Smooth muscle cell (in vitro differentiated cells): ENCODE results near the gene GSK3B. TPM values are rescaled to one million over a fixed set of nuclear protein-coding genes. Genes with fewer than 3 reads are reported as not detected.

Experiments
- DNase-seq: peaks from one replicate; lab custom pipeline; 2025; ENCODE audit not compliant: unreplicated experiment; lab: John Stamatoyannopoulos, UW
- H2AFZ ChIP-seq: fragments of 200-600 bp; sonication (generic); 2 replicates; pipeline ENCODE4 v1.6.0; 2016; ENCODE audit warnings: antibody characterized with exemption, low read depth, mild to moderate bottlenecking
- H3F3A ChIP-seq: fragments of 200-600 bp; sonication (generic); 2 replicates; pipeline ENCODE4 v1.6.0; 2017; ENCODE audit warnings: antibody characterized with exemption, low read depth
- H3K27ac ChIP-seq: fragments of 200-600 bp; sonication (generic); 2 replicates; pipeline ENCODE4 v1.5.1; 2016; ENCODE audit warnings: low read depth, mild to moderate bottlenecking
- H3K27me3 ChIP-seq: fragments of 200-600 bp; sonication (generic); 2 replicates; pipeline ENCODE4 v1.6.1; 2016; ENCODE audit warnings: low read depth, mild to moderate bottlenecking
- H3K36me3 ChIP-seq: fragments of 200-600 bp; sonication (generic); 2 replicates; pipeline ENCODE4 v1.5.1; 2016; ENCODE audit warnings: low read depth
- H3K4me1 ChIP-seq: fragments of 200-600 bp; sonication (generic); 2 replicates; pipeline ENCODE4 v1.5.1; 2016; ENCODE audit warnings: low read depth
- H3K4me2 ChIP-seq: fragments of 200-600 bp; sonication (generic); 2 replicates; pipeline ENCODE4 v1.6.0; 2016; ENCODE audit warnings: mild to moderate bottlenecking
- H3K4me3 ChIP-seq: fragments of 200-600 bp; sonication (generic); 2 replicates; pipeline ENCODE4 v1.5.1; 2016; ENCODE audit warnings: mild to moderate bottlenecking
- H3K79me2 ChIP-seq: fragments of 200-600 bp; sonication (generic); 2 replicates; pipeline ENCODE4 v1.6.0; 2016; ENCODE audit warnings: low read depth, mild to moderate bottlenecking
- H3K9ac ChIP-seq: fragments of 200-600 bp; sonication (generic); 2 replicates; pipeline ENCODE4 v1.6.0; 2016; ENCODE audit warnings: low read depth
- H3K9me3 ChIP-seq: fragments of 200-600 bp; sonication (generic); replicated peaks from 2 replicates; pipeline ENCODE4 v1.5.1; 2016; ENCODE audit warnings: low read depth
- H4K20me1 ChIP-seq: fragments of 200-600 bp; sonication (generic); 2 replicates; pipeline ENCODE4 v1.6.0; 2016; ENCODE audit warnings: low read depth
- WGBS: methylation state at CpG from one replicate; pipeline ENCODE4 v1.1.7; 2016; ENCODE audit warnings: low lambda C conversion rate; 5-methylcytosine and 5-hydroxymethylcytosine counted together
- polyA plus RNA-seq: library from polyadenylated mRNA; unstranded; fragments of >200 nt; fragmentation: Nextera tagmentation; extraction: Ambion mirVana; gene quantifications from 2 replicates; pipeline ENCODE4 v1.2.1, GENCODE V29; 2016
- total RNA-seq: library from RNA; depleted of rRNA; stranded (reverse); fragments of >200 nt; gene quantifications from 2 replicates; pipeline ENCODE4 v1.2.3, GENCODE V29; 2014
- TF ChIP-seq, protein P1 (sequence below): fragments of 200-600 bp; sonication (generic); IDR thresholded peaks from 2 replicates; pipeline ENCODE4 v1.5.1; 2017; ENCODE audit warnings: borderline replicate concordance, mild to moderate bottlenecking, antibody characterized with exemption; ENCODE audit not compliant: insufficient read depth, poor library complexity, severe bottlenecking

The GSK3B gene
- total and polyA plus RNA-seq, 2 experiments from 2014 or later: 27.3 to 61.8 TPM

DNA sequence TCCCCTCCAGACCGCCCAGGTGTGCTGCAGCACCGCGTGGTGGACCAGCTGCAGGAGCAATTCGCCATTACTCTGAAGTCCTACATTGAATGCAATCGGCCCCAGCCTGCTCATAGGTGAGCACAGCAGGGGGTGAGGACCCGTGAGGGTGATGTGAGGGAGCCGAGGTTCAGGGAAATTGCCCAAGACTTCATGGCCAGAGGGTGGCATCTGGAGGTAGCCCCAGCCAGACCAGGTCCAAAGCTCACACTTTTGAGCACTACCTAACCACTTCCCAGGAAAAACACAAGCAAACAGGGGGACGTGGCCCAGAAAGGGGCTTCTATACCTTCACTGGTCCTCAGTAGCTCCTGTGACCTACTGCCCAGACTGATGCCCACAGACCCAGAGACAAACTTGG, 278.5 kb downstream of the GSK3B start:
- H3K4me1 ChIP-seq: no peaks in the 10 kb centered on the region
- TF ChIP-seq, protein P1, sequence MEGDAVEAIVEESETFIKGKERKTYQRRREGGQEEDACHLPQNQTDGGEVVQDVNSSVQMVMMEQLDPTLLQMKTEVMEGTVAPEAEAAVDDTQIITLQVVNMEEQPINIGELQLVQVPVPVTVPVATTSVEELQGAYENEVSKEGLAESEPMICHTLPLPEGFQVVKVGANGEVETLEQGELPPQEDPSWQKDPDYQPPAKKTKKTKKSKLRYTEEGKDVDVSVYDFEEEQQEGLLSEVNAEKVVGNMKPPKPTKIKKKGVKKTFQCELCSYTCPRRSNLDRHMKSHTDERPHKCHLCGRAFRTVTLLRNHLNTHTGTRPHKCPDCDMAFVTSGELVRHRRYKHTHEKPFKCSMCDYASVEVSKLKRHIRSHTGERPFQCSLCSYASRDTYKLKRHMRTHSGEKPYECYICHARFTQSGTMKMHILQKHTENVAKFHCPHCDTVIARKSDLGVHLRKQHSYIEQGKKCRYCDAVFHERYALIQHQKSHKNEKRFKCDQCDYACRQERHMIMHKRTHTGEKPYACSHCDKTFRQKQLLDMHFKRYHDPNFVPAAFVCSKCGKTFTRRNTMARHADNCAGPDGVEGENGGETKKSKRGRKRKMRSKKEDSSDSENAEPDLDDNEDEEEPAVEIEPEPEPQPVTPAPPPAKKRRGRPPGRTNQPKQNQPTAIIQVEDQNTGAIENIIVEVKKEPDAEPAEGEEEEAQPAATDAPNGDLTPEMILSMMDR: no peak
- H4K20me1 ChIP-seq: no peaks in the 10 kb centered on the region
- H3K27ac ChIP-seq: no peak overlapping the region
- no peaks in the 10 kb centered on the region for H3F3A ChIP-seq
- H3K27me3 ChIP-seq: no peaks in the 10 kb centered on the region
- H3K9me3 ChIP-seq: no peaks in the 10 kb centered on the region
- 90% methylated on average over 8 of the region's 8 CpGs for WGBS
- H3K4me3 ChIP-seq: no peak overlapping the region
- H3K36me3 ChIP-seq: no peaks in the 10 kb centered on the region
- no peak for DNase-seq
- no peak overlapping the region for H3K9ac ChIP-seq
- H3K79me2 ChIP-seq: no peaks in the 10 kb centered on the region
- H2AFZ ChIP-seq: no peak overlapping the region
- H3K4me2 ChIP-seq: no peak overlapping the region

DNA sequence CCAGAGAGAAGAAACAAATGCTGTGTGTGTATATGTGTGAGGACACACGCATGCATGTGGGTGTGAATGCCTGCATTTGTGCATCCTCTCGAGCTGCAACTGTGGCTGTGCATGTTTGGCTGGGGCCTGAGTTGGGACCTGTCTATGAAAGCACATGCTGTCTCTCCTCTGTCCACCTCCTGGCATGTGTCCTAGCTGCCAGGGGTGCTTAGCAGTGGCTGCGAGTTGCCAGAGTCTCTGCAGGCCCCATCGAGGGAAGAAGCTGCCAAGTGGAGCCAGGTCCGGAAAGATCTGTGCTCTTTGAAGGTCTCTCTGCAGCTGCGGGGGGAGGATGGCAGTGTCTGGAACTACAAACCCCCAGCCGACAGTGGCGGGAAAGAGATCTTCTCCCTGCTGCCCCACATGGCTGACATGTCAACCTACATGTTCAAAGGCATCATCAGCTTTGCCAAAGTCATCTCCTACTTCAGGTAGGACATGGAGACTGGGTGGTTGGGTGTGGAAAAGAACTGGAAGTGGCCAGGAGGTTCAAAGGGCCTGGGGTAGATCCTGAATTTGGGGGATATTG, 281.7 kb downstream of the GSK3B start:
- Histone ChIP-seq H4K20me1 (no peaks in the 10 kb centered on the region), H3K4me1 (no peaks in the 10 kb centered on the region), H3K79me2 (no peaks in the 10 kb centered on the region), H3K9ac (no peak overlapping the region), H3K27me3 (no peaks in the 10 kb centered on the region), H3K4me3 (no peak overlapping the region), H2AFZ (no peak overlapping the region), H3K36me3 (no peaks in the 10 kb centered on the region), H3K4me2 (no peak overlapping the region), H3K27ac (no peak overlapping the region), H3F3A (no peaks in the 10 kb centered on the region), H3K9me3 (no peaks in the 10 kb centered on the region)
- no peak for DNase-seq
- WGBS: 94% methylated on average over 8 of the region's 8 CpGs
- TF ChIP-seq, protein P1: no peak

DNA sequence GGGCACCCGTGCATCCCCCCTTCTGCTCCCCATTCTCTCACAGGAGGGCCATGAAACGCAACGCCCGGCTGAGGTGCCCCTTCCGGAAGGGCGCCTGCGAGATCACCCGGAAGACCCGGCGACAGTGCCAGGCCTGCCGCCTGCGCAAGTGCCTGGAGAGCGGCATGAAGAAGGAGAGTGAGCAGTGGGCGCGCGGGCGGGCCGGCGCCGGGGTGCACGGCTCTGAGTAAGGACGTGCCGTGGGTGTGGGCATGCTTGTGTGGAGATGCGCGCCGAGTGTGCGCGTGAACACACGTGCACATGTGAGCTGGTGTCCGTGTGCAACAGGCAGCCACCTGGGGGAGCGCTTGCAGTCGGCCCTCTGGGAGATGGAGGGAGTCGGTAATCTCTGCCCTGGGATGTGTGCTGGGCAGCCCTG, 284.2 kb downstream of the GSK3B start:
- no peak overlapping the region for H2AFZ ChIP-seq
- H3K9ac ChIP-seq: no peak overlapping the region
- 56% methylated on average over 32 of the region's 33 CpGs for WGBS
- TF ChIP-seq, protein P1: no peak
- H3K4me3 ChIP-seq: peak overlapping the region; percentile 39
- H3K9me3 ChIP-seq: no peaks in the 10 kb centered on the region
- H3K27me3 ChIP-seq: no peaks in the 10 kb centered on the region
- no peaks in the 10 kb centered on the region for H3K79me2 ChIP-seq
- no peaks in the 10 kb centered on the region for H3F3A ChIP-seq
- peak overlapping the region; percentile 71 for H3K4me2 ChIP-seq
- H4K20me1 ChIP-seq: no peaks in the 10 kb centered on the region
- DNase-seq: no peak
- H3K4me1 ChIP-seq: no peaks in the 10 kb centered on the region
- H3K27ac ChIP-seq: no peak overlapping the region
- no peaks in the 10 kb centered on the region for H3K36me3 ChIP-seq
